HG03103 (cell line): Measurements from ENCODE around the gene FOXB1.

ENCODE experiments used
- ATAC-seq: cut with Tn5 transposase; IDR thresholded peaks from one replicate; pipeline ENCODE4 v1.9.1; 2021; ENCODE audit warnings: low read depth; ENCODE audit not compliant: unreplicated experiment

Gene FOXB1

DNA sequence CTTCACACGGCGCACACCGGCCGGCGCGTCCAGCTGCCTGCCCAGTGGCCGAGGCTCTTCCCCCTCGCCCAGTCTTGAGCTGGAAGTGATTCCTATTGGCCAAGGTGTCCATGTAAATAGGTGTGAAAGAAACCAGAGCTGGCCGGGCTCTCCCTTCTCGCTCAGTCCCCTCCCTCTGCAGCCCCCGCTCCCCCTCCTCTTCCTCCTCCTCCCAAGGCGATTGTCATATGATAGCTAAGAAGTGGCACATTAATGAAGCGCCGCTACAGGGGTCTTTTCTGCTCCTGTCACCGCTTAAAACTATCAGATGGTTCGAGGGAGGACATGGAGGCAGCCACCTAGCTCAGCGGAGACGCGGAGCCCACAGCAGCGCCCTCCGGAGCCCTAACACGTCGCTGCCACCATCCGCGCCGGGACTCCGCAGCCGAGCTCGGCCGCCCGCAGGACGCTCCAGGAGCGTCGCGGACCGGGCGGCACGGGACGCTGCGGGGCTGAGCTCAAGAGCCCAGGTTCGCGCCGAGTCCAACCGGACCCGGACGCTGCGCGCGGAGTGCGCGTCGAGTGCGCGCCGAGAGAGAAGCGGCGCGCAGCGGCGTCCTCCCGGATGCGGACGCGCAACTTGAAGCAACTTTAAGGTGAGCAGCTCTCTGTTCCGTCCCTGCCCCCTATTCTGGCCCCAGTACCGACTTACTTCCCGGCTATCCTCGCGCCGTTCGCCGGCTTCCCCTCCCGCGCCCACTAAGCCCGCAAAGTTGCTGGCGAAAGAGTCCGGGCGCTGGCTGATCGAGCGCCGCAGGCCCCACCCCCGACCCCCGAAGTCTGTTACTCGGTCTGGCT, at the start of gene FOXB1:
TSS of gene FOXB1 (plus strand) at position 303 of the 837 bp plus-strand sequence. CDS start 653 bp downstream, outside the sequence.
- no peak for ATAC-seq

DNA sequence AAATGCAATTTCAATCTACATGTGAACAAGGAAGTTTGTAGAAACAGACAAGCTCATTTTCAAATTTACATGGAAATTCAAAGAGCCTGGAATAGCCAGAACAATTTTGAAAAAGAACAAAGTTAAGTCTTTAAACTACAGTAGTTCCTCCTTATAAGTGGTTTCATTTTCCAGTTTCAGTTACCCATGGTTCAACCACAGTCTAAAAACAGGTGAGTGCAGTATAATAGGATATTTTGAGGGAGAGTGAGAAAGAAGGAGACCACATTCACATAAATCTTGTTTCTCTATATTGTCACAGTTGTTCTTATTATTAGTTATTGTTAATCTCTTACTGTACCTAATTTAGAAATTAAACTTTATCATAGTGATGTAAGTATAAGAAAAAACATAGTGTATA, 45.8 kb upstream of the FOXB1 start:
- no peak for ATAC-seq

DNA sequence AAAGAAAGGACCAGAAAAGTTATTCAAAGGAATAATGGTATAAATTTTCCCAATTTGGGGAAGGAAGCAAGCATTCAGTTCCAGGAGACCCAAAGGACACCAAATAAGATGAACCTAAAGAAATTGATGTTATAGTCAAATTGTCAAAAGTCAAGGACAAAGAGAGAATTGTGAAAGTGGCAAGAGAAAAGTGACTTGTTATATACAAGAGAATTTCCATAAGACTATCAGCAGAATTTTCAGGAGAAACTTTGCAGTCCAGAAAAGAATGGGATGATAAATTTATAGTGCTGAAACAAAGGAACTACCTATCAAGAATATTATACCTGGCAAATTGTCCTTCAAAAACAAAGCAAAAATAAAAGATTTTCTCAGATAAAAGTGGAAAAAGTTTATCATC, 43.8 kb upstream of the FOXB1 start:
- no peak for ATAC-seq

DNA sequence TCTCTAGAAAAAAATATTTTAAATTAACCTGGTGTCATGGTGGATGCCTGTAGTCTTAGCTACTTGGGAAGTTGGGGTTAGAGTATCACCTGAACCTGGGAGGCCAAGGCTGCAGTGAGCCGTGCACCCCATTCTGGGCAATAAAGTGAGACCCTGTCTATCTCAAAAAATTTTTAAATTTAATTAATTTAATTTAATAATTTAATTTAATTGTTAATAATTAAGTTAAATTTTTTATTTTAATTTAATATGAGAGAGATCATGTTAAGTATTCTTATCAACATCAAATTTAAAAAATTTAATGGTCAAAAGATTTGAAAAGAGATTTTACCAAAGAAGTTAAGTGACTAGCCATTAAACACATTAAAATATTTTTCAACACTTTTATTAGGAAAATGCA, 40.8 kb upstream of the FOXB1 start:
- ATAC-seq: no peak

DNA sequence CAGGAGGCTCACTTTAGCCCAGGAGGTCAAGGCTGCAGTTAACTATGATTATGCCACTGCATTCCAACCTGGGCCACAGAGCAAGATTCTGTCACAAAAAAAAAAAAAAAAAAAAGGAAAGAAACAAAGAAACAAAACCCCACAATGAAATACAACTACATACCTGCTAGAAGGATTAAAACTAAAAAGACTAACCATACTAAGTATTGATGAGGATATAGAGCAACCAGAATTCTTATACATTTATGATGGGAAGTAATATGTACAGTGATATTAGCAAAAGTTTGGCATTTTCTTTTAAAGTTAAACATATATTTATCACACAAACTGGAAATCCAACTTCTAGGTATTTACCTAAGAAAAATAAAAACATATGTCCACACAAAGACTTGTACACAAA, 40.2 kb upstream of the FOXB1 start:
- ATAC-seq: no peak

DNA sequence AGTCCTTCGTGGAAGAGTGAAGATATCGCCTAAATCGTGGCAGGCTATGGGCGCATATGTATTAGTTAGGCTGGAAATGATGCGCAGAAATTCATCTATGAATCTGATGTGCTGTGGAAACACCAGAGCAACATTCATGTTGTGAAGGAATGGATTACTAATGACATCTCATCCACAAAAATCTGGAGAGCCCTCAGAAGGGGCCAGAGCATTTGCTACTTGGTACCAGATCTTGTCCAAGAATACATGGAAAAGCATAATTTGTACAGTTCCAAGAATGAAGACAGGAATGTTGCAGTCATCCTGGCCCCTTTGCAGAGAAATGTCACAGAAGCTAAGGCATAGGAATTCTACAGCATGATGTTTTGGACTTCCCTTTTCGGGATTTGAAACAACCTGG, 38.4 kb upstream of the FOXB1 start:
- ATAC-seq: no peak

DNA sequence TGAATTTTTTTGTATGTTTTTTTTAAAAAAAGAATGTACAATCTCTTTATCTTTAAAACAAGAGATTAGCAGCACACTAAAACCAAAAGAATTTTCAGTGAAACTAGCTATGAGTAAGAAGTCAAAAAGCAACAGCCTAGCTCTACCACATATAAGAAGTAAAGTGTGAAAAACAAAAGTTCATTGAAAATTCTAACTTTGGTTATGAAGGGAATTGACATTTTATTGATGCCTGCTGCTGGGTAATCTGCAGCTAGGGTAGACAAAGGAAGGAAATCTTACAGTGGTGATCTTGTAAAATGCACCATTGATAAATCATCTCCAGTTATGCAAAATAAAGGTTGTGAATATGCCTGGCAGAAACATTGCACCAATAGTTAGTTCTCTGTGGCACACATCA, 37.8 kb upstream of the FOXB1 start:
- ATAC-seq: no peak

DNA sequence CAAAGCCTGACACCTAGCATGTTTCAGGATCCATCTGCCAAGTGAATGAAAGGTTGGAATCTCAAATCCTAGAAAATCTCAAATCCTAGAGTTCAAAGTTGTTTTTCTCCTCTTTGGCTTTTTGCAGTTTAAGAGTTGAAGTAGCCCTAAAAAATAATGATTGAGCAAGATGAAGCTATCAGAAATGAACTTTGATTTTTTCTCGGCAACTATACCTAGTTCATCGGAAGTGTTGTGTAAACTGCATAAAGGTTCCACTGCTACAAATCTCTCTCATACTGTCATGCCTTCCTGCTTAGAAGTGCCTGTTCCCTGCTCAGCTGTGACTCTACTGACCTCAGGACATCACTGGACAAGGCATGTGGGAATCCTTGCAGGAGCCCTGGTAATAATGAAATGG, 35.8 kb upstream of the FOXB1 start:
- no peak for ATAC-seq

DNA sequence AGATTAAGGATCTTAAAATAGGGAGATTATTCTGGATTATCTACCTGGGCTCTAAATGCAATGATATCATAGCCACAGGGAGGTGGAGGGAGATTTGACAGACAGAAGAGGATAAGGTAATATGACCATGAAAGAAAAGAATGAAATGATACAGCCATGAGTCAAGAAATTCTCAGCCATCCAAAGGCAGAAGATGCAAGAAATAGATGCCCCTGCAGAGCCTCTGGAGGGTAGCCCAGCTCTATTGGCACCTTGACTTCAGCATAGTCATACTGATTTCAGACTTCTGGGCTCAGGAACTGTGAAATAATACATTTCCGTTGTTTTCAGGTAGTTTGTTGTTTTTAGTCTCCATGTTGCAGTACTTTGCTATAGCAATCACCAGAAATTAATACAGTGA, 31.9 kb upstream of the FOXB1 start:
- no peak for ATAC-seq

DNA sequence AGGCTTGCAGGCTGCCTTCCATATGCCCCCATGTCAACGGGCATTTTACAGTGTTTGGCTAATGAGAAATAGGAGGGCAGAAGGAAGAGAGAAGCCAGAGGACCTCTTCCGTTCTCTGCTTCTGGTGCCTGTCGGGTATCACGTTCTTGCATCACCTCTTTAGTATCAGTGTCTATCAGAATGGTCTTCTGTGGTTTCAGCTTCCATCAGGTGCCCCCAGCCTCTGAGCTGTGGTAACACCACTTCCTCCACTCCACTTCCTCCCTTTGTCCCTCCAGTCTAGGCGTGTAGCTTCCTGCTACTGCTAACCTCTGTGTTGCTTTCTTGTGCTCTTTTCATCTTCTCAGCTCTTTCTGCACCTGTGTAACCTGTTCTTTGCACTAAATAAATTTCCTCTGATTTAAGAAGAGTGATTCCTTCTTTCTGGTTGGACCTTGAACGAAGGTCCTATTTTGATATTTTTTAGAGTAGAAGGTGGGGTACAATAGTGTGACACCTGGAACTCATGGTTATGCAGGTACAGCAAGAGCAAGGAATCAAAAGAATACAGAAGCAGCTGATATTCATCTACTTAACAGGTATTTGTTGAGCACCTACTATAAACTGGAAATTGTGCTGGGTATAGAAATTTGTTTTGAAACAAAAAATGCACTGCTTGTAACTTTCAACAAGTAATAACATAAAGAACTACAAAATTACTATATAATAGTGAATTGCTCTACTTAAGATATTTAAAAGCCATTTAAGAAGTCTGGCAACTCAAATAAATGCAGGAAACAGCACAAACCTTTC, 27.4 kb upstream of the FOXB1 start:
- ATAC-seq: no peak

DNA sequence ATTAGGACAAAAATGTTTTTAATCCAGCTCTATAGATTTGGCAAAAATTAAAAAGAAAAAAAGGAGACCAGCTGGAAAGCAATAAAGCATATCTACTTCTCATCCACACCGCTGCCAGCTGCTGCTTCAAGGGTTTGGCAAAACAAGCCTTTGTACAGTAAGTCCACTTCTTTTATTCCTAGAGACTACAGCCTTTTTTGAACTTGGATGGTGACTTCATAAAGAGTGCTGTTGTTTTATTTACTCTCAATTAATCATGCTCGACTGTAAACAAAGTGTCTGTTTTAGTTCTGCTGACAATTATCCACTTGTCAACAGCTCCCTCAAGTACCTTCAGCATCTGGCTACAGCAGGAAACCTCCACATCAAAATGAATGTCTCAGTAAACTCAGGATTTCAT, 12.3 kb upstream of the FOXB1 start:
- no peak for ATAC-seq

DNA sequence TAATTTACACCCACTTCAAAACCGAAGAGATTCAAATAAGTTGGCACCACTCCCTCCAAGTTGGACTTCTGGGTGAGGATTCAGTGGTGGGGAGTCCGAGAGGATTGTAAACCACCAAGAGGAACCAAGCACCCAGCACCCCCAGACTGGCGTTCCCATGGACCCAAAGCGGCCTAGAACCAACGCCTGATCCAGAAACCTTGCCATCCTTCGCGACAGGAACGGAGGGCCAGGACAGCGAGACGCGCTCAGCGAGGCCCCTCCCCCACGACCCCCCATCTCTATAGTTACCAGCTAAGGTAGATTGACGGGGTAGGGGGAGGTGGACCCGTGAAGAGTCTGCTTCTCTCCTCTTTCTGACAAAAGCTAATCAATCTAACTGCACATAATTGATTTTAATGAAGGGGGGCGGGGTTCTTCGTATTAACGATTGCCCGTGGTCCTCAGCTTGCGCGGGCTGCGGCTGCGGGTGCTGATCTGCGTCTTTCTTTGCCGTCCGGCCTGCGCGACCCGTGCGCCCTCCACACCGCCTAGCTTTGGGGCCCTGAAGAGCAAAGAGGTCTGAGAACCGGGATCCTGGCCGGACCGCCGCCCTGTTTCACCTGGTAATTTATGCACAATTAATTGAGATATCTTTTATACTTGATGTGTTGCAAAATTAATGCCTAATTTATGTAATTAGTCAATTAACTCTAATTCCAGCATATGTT, 10.9 kb upstream of the FOXB1 start:
- ATAC-seq: no peak

DNA sequence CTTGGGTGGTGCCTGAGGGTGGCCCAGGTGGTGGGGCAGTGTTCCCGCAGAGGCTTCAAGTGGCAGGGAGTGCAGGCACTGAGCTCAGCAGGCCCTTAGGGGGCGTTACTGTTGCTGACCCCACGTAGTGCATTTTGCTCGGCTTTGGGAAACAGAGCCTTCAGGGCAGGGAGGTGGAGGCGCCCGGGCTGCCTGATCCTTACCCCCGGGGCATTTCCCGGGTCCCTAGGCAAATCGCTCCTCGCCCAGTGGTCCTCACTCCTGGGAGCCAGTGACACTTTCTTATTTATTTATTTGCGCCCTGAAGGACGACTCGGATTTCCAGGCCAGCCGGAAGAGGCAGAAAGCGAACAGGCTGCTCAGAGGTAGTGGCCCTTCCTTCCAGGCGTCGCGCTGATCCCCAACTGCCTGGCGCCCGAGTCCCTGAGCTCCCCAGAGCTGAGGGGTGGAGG, 10.1 kb upstream of the FOXB1 start:
- ATAC-seq: no peak

DNA sequence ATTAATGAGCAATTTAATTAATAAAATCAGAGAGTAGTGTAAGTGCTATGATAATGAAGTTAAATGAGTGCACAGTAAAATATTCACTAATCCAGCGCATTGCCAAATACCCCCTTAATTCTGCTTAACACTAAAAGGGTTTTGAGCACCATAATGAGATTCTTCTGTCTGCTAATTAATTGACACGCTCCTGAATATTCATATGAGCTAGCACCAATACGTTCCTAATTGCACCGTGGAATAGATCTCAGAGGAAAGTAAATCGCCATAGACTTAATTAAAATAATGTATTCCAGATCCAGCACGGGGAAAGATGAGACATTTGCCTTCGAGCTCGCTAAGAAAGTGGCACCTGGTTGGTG, 9.6 kb upstream of the FOXB1 start:
- ATAC-seq: no peak

DNA sequence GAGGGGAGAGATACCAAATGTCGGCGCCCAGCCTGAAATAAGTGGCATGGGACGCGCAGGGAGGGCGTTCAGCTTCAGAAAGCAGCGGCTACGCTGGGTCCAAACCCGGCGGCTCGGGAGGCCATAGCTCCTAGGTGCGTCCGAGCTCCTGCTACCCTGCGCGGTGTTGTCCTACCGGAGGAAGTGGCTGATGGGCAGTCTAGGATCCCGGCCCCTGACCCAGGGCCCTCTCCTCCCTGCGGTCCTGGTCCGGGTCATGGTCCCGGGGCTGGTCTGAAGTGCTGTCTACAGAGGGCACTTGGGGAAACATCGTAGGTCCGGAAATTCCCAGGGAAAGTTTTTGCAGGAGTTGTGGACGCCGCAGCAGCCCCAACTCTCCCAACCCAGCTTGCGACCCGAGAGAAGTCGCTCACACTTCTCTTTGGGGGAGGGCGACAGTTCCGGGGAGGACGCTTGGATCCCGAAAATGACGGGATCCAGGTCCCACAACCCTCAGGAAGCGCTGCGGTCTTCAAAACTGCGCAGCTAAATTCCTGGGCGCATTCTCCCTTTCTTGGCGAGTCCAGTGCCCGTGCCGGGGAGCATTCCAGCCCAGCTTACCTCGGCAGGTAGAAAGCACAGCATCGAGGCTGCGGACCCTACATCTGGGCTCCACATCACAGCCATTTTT, 9.1 kb upstream of the FOXB1 start:
- ATAC-seq: no peak

DNA sequence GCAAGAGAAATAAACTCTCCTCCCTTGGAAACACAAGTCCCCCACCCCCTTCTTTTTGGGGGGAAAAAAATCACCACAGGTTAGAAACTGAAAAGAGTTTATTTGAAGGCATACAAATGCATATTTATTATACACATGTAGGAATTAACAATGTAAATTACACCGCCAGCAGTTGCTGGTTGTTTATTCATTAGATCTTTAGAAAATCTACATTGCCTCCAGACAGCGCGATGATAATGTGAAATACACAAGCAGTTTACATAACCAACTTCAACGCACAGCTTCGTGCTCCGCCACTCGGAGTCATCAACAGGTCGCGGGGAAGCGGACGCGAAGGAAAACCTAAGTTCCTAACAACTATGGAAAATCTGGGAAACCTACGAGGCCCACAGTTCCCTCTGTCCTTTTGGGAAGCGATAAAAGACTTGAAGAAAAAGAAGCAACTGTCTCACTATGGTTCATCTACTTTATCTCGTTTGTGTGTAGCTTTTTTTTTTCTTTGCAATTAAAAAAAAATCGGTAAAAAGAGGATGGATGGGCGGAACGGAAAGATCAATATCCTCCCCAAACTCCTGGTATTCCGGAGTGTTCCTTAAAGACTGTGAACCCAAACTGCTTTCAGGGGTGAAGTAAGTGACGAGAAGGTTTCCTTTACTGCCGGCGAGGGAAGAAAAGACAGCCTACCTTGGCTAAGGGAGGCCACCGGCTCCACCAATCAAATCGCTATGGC, 8.4 kb upstream of the FOXB1 start:
- no peak for ATAC-seq

DNA sequence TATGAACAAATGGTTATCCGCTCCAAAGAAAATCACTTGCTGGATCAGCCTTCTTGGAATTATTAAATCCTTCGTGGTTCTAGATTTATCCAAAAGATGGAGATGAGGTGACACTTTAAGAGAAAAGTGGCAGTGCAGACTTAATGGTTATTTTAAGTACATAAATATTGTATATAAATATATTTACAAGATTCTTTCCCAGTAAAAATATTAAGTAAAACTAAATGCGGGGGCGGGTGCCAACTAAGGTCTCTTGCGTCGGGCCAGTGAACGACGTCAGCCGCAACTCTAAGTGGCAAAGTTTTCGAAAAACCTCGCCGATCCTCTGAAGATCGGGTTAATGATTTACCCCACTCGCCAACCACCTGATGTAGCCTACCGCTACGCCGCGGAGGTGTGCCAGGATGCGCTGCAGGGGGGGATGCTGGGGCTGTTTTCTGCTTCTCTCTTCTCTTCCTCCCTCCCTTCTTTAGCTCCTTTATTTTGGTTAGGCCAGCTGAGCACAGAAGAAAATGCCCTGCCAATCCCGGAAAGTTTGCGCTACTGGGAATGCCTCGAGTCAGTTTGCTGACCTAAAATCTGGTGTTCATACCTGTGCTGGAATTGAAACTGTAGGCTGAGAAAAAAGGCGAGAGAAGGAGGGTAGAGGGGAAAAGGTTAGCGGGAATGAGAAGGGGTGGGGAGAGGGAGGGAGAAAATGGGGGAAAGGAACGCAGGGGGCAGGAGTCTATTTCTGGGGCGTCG, 7.6 kb upstream of the FOXB1 start:
- no peak for ATAC-seq

DNA sequence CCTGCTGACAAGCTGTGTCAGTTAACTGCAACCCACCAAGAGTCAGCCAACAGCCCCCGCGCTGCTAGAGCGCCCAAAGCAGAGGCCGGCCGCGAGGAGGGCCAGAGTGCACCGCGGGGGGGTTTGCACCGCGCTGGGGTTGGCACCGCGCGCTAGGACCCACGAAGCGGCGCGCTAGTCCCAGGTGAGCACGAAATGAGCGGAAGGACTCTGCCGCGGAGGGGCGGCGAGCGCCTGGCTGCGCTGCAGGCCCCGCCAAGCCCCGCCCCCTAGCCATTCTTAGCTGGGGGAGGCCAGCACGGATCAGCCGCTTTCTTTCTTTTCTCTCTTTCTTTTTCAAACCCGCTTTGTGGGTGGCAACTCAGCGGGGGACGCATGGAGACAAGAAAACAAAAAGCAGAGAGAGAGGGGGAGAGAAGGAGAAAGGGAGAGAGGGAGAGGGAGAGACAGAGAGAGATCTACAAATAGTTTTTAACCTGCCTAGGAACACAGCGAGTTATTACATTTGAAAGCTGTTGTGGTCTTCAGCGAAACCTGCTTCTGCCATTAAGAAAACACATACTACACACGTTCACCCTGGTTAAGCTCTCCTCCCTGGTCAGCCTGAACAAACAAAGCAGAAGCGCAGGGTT, 6.9 kb upstream of the FOXB1 start:
- ATAC-seq: peak; percentile 89
